ENCODE results near the gene ZNF683. TPM values are rescaled to one million over a fixed set of nuclear protein-coding genes. Genes with fewer than 3 reads are reported as not detected.

Gene ZNF683
- total RNA-seq, 1 experiment from 2014 or later = not detected

DNA sequence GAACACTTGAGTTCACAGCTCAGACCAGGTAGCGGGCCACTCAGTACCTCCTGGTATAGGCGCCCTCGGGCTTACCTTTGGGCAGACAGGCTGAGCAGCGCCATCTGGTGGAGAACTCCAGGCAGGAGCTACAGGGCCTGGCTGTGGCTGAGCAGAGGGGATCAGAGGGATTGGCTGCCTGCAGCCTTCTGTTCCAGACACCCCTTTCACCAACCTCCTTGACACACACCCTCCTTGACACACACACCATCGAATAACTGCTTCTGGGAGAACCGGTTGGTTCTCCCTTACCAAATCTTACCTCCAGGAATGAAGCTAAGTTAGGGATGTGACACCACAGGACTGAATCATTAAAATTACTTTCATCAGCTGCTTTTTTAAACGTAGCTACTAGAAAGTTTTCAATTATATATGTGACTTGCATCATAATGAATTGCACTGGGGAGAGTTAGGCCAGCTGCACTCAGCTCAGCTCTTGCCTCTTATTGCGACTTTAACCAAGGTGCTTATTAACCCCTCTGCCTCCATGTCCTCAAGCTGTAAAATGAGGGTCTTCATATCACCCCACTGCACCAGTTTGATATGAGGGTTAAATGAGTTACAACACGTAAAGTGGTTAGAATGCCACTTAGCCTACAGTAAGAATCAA is 44.7 kb upstream of the ZNF683 start:
- Histone ChIP-seq H3K27me3 (ENCODE audit: low read length) (peaks cover 33% of the 10 kb centered on the region), H3K27ac (ENCODE audit: low read length) (no peak overlapping the region), H3K4me2 (ENCODE audit: low read length) (no peak overlapping the region), H3K4me1 (ENCODE audit: insufficient read depth, low read length) (peaks cover 5% of the 10 kb centered on the region), H3K36me3 (ENCODE audit: low read depth, low read length) (no peaks in the 10 kb centered on the region), H3K9me3 (ENCODE audit: low read length) (no peaks in the 10 kb centered on the region), H3K4me3 (ENCODE audit: low read length) (no peak overlapping the region), H4K20me1 (ENCODE audit: low read length) (no peaks in the 10 kb centered on the region), H3K9ac (ENCODE audit: low read length) (no peak overlapping the region), H3K9me2 (replicated peaks; ENCODE audit: low read length) (no peaks in the 10 kb centered on the region), H2AFZ (ENCODE audit: low read length) (no peak overlapping the region), H3K79me2 (ENCODE audit: low read length) (no peaks in the 10 kb centered on the region), H3F3A (ENCODE audit: low read length, unreplicated experiment) (no peaks in the 10 kb centered on the region)
- peak; percentile 99 for ATAC-seq
- peak; percentile 85 for DNase-seq
- CTCF ChIA-PET = interaction anchor here (0.5 to 1.4 kb wide), 13 partner anchors 12 to 334 kb away, joined by 3 to 10 read pairs (median 4); partner anchors contain the start of genes DHDDS and SH3BGRL3
- TF ChIP-seq CTCF (conservative IDR thresholded peaks at IDR 0.05; ENCODE audit: low read depth, low read length) (peak; percentile 82), EZH2phosphoT487 (IDR thresholded peaks at IDR 0.05; ENCODE audit: borderline replicate concordance, low read length) (no peak)
- POLR2A ChIA-PET (ENCODE audit: unreplicated experiment) = interaction anchor here (0.6 kb wide), 1 partner anchor 9 kb away, joined by 4 read pairs; no protein-coding TSS in a partner anchor
- intact Hi-C loops (cut with micrococcal nuclease) = loop anchor here (10.0 kb wide), 1 partner anchor 312 kb away; no protein-coding TSS in a partner anchor
- no TSS peak for BruUV-seq (replicated peaks)

DNA sequence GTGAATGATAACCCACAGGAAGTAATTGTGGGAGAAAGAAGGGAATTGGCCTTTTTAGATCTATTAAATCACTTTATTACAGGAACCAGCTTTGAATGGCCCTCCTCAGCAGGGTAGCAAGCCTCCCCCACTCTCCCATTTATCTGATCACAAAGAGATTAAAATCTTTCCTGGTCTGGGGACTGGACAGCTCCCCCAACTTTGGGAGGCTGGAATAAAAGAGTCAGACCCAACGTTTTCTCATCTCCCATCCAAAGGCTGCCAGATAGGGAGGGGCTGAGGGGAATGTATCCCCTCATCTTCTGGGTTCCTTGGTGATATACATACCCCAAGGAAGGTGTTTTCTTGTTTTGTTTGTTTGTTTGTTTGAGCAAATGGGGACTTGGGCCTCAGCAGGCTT is 40.5 kb upstream of the ZNF683 start:
- no peak overlapping the region for H2AFZ ChIP-seq (ENCODE audit: low read length)
- ATAC-seq = no peak
- H3K9ac ChIP-seq (ENCODE audit: low read length) = no peak overlapping the region
- intact Hi-C loops (cut with micrococcal nuclease) = loop anchor here (10.0 kb wide), 1 partner anchor 308 kb away; no protein-coding TSS in a partner anchor
- CTCF ChIA-PET = no interaction called here
- H4K20me1 ChIP-seq (ENCODE audit: low read length) = no peaks in the 10 kb centered on the region
- no peaks in the 10 kb centered on the region for H3K36me3 ChIP-seq (ENCODE audit: low read depth, low read length)
- no TSS peak for BruUV-seq (replicated peaks)
- DNase-seq = no peak
- no peak for TF ChIP-seq EZH2phosphoT487 (IDR thresholded peaks at IDR 0.05; ENCODE audit: borderline replicate concordance, low read length)
- no peak for TF ChIP-seq EZH2 (IDR thresholded peaks at IDR 0.05; ENCODE audit: low read length, unreplicated experiment)
- TF ChIP-seq CTCF (conservative IDR thresholded peaks at IDR 0.05; ENCODE audit: low read depth, low read length) = no peak
- H3K9me2 ChIP-seq (replicated peaks; ENCODE audit: low read length) = no peaks in the 10 kb centered on the region
- no peak overlapping the region for H3K4me3 ChIP-seq (ENCODE audit: low read length)
- POLR2A ChIA-PET (ENCODE audit: unreplicated experiment) = no interaction called here
- peaks cover 37% of the 10 kb centered on the region for H3K27me3 ChIP-seq (ENCODE audit: low read length)
- no peaks in the 10 kb centered on the region for H3K9me3 ChIP-seq (ENCODE audit: low read length)
- H3K27ac ChIP-seq (ENCODE audit: low read length) = no peak overlapping the region
- H3K79me2 ChIP-seq (ENCODE audit: low read length) = no peaks in the 10 kb centered on the region
- H3F3A ChIP-seq (ENCODE audit: low read length, unreplicated experiment) = no peaks in the 10 kb centered on the region
- H3K4me1 ChIP-seq (ENCODE audit: insufficient read depth, low read length) = peaks cover 5% of the 10 kb centered on the region
- no peak overlapping the region for H3K4me2 ChIP-seq (ENCODE audit: low read length)

DNA sequence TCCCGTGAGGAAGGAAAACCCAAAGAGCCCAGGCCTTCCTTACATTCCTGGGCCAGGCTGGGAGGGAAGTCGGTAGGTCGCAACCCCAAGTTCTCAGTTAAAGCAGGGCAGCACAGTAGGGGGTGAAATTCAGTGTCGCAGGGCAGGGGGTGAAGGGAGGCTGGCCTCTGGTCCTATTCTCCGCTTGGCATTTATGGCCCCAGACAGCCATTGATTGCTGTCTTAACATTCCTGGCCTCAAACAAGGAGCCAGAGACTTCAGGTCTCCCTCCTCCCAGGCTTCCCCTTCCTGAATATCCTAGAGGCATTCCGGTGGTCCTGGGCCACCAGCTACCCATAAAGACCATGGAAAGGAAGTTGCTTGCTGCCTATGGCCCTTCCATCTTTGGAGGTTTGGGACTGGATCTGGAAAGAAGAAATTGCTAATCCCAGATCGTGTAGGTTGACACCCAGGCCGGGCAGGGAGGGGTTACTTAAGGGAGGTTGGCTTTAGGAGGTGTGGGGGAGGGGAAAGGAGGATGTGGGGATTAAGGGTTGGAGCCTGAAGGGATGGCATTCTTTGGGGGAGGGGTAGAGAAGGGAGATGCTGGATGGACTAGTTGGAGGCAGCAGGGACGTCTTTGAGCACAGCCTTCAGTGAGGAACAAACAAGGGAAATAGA is 39.8 kb upstream of the ZNF683 start:
- ATAC-seq = no peak
- ChIA-PET POLR2A (ENCODE audit: unreplicated experiment) (no interaction called here), CTCF (no interaction called here)
- H3K9me3 ChIP-seq (ENCODE audit: low read length) = no peaks in the 10 kb centered on the region
- H3K4me3 ChIP-seq (ENCODE audit: low read length) = no peak overlapping the region
- no peaks in the 10 kb centered on the region for H3F3A ChIP-seq (ENCODE audit: low read length, unreplicated experiment)
- no peak for TF ChIP-seq EZH2 (IDR thresholded peaks at IDR 0.05; ENCODE audit: low read length, unreplicated experiment)
- no peak for TF ChIP-seq EZH2phosphoT487 (IDR thresholded peaks at IDR 0.05; ENCODE audit: borderline replicate concordance, low read length)
- TF ChIP-seq CTCF (conservative IDR thresholded peaks at IDR 0.05; ENCODE audit: low read depth, low read length) = no peak
- H3K79me2 ChIP-seq (ENCODE audit: low read length) = no peaks in the 10 kb centered on the region
- H4K20me1 ChIP-seq (ENCODE audit: low read length) = no peaks in the 10 kb centered on the region
- H3K4me2 ChIP-seq (ENCODE audit: low read length) = no peak overlapping the region
- no peak overlapping the region for H3K9ac ChIP-seq (ENCODE audit: low read length)
- H2AFZ ChIP-seq (ENCODE audit: low read length) = no peak overlapping the region
- no peak overlapping the region for H3K27ac ChIP-seq (ENCODE audit: low read length)
- no peak for DNase-seq
- no peaks in the 10 kb centered on the region for H3K9me2 ChIP-seq (replicated peaks; ENCODE audit: low read length)
- no peaks in the 10 kb centered on the region for H3K36me3 ChIP-seq (ENCODE audit: low read depth, low read length)
- no TSS peak for BruUV-seq (replicated peaks)
- peaks cover under 1% of the 10 kb centered on the region; the same call in 1 of the 2 replicates for H3K4me1 ChIP-seq (ENCODE audit: insufficient read depth, low read length)
- peaks cover 37% of the 10 kb centered on the region for H3K27me3 ChIP-seq (ENCODE audit: low read length)
- intact Hi-C loops (cut with micrococcal nuclease) = loop anchor here (10.0 kb wide), 1 partner anchor 308 kb away; no protein-coding TSS in a partner anchor

Measured in PC-3 (cell line).